GM21529 (cell line): ENCODE measurements around the gene DHRS7B.
A peak's percentile ranks its signal among the peaks of the same experiment; 100 is the strongest.
"Not testable (repeated sequence)": the region's sequence is repeated elsewhere in the genome, so short reads cannot be mapped to it uniquely, and the experiment has no call there.

Experiments used
- ATAC-seq: cut with Tn5 transposase; IDR thresholded peaks from one replicate; pipeline ENCODE4 v1.9.1; 2021; ENCODE audit not compliant: unreplicated experiment

Gene DHRS7B

DNA sequence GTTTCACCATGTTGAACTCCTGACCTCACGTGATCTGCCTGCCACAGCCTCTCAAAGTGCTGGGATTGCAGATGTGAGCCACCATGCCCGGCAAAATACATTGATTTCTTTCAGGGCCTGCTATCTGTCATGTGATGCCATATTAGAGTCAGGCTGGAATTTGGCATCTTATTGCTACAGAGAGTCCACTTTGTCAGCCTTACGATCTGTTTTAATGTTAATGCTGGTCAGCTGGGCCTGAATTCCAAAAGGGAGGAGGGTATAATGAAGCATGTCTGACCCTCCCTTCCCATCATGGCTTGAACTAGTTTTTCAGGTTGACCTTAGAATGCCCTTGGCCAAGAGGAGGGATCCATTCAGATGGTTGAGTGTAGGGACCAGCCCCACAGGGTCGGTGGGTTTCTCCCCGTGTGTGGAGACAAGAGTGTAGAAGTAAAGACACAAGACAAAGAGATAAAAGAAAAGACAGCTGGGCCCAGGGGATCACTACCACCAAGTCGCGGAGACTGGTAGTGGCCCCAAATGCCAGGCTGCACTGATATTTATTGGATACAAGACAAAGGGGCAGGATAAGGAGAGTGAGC is 19.6 kb upstream of the DHRS7B start:
- not testable (repeated sequence) for ATAC-seq

DNA sequence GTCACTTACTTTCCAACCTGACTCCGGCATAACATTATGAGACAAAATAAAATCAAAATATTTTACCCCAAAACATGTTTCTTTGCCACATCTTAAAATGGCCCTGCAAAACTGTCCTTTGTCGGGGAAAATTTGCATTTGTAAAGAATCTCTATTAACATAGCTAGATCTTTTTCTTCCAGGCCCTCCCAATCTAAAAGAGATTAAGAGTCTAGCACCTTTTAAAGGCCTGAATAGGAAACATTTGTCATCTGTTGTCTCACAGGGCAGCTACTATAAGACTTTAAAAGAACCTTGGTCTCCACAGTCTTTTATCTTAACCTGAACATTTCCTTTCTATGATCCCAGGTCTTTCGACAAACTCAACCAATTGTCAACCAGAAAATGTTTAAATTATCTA is 18.1 kb upstream of the DHRS7B start:
- ATAC-seq, result no peak

DNA sequence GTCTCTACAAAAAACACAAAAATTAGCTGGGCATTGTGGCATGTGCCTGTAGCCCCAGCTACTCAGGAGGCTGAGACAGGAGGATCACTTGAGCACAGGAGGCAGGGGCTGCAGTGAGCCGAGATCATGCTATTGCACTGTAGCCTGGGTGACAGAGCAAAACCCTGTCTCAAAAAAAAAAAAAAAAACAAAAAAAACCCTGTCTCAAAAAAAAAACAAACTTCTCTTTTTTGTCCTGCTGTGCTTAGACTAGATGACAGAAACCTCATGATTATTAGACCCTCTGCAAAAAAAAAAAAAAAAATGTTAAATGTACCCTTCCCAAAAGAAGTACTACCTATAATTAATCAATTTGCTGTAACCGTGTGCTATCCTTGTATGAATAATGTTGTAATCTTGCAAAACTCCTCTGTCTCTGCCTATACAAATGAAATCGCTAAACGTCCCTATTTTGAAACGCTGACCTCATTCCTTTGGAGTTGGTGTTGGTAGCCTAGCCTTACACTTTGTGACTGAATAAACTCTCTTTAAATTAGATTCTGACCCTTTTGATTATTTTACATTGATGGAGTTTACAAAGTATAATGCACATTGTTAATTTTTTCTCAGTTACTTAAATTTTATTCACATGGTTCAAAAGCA is 13.6 kb upstream of the DHRS7B start:
- ATAC-seq, result no peak

DNA sequence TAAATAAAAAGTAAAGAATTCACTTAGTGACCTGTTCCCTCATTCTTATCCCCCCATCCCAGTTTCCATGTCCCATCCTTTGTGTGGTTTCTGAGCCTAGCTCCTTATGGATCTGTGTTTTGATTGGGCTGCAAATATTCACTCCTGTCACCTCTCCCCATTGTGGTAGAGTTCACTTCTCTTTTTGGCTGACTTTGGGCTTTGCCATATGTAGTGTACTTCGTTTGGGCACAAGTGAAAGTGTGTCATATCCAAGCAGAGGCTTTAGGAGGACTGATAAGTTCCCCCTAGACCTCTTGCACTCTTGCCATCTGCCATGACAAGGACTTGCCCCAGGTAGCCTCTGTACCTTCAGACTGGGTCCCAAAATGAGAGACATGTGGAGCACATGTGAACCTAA is 13.0 kb upstream of the DHRS7B start:
- ATAC-seq, result no peak

DNA sequence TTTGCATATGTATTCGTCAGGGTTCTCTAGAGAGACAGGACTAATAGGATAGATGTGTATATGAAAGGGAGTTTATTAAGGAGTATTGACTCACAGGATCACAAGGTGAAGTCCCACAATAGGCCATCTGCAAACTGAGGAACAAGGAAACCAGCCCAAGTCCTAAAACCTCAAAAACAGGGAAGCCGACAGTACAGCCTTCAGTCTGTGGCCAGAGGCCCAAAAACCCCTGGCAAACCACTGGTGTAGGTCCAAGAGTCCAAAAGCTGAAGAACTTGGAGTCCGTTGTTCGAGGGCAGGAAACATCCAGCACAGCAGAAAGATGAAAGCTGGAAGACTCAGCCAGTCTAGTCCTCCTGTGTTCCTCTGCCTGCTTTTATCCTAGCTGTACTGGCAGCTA is 12.0 kb upstream of the DHRS7B start:
- ATAC-seq, result not testable (repeated sequence)

DNA sequence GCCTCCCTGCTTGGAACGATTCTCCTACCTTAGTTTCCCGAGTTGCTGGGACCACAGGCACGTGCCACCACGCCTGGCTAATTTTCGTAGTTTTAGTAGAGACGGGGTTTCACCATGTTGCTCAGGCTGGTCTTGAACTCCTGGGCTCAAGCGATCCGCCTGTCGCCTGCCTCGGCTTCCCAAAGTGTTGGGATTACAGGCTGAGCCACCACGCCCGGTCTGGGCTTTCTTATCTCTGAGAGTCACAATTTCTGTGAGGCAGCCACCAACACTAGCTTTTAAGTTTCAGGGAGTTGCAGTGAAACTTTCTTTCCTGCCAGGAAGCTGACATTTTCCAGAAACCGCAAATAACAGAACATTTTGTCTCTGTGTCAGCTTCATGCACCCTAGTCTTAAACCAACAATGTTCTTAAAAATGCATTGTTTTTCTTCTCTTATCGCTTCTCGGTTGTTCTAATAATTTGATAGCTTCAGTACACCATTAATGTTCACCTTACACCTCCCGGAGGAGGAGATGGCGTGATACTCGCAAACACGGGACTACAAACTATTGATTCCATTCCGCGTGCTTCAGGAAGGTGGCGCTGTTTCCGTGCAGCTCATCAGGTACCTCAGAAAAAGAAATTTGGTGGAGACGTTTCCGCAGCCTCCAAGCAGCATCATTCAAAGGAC is 7.4 kb upstream of the DHRS7B start:
- peak; percentile 58 for ATAC-seq

DNA sequence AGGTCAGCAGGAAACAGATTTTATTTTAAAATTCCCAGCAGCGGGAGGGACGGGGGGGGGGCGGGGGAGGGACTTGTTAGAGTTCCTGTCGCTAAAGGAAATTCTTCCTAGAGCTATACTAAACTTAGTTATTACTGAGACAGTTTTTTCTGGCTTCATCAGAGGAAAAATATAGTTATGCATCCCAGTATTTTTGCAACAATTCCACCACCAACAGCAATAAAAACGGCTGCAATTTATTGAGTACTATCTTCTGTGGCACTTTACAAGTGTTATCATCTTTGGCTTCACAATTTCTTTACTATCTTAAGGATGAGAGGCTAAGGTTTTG is 6.9 kb upstream of the DHRS7B start:
- no peak for ATAC-seq

DNA sequence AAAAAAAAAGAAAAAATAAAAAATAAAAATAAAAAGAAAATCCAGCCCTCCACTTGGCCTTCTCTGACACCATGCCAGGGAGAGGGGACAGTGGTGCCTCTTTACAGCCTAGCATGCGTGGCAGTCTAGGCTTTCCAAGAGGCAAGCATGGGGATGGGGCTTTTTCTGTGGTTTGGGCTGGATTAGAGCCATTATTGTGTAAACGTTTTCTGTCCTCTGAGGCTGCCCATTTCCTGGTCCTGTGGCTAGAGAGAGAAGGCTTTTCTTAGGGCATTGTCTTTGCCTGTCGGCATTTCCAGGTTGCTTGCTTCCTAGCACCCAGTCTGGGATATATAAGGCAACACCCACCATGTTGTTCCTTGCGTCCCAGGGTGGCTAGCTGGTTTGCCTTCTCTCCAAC is 2.7 kb upstream of the DHRS7B start:
- no peak for ATAC-seq

DNA sequence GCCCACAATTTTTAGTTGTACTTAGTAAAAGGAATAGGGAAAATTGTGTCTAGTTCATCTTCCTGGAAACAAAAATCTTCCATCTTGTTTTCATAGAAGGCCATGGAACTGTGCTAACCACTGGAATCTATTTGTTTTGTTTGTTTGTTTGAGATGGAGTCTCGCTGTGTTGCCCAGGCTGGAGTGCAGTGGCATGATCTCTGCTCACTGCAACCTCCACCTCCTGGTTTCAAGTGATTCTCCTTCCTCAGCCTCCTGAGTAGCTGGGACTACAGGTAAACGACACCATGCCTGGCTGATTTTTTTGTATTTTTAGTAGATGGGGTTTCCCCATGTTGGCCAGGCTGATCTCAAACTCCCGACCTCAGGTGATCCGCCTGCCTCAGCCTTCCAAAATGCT is 2.2 kb upstream of the DHRS7B start:
- not testable (repeated sequence) for ATAC-seq

DNA sequence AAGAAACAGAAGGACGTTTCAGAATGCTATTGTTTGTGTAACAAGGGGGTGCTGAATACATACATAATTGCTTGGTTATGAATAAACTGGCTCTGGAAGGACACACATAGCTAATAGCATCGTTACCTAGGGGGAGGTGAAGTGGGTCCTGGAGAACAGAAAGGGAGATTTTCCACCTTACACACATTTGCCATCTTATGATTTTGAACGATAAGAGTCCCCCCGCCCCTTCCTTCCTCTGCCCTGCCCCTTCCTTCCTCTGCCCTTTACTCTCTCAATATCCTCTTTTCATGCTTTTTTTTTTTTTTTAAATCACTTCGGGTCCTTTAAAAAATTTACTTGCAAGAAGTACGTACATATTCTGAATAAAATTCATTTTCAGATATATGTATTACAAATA is 902 bp upstream of the DHRS7B start:
- no peak for ATAC-seq

DNA sequence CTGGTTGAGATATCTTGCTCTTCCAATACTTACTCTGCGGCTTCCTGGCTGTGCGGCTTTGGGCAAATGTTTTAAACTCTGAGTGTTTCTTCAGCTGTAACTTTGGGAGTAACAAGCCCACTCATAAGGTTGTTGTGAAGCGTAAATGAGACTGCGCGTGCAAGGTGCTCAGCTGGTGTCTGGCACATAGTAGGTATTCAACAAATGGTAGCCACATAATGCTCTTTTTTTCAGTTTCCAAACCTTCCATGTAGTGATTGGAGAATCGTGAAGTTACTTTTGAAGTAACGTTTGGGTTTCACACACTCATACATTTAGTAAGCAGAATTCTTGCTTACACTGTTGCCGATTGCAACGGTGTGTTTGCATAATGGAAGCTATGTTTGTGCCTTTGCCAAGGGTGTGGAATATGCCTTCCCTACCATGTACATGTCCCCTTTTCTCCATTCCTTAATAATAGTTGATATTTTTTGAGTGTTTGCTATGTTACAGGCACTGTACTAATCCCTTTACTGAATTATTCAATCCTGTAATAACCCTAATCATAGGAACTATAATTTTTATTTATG is 829 bp downstream of the DHRS7B start:
- ATAC-seq, result no peak

DNA sequence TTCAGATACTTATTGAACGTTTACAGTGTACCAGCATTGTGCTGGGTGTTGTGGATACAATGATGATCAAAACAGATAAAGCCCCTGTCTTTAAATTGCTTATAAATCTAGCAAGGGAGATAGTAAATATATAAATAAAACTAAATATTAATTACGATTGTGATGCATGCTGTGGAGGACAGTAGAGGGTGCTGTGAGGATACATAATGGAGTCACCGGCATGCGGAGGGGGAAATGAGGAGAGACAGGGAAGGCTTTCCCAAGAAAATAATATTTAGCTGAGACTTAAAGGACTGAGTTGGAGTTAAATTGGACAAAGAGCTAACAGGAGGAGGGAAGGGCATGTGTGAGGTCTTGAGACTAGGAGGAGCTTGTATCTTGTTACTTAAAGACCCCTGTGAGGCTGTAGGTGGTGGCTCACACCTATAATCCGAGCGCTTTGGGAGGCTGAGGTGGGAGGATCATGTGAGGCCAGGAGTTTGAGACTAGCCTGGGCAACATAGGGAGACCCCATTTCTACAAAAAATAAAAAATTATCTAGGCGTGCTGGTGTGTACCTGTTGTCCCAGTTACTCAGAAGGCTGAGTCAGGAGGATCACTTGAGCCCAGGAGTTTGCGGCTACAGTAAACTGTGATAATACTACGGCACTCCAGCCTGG is 2.4 kb downstream of the DHRS7B start:
- ATAC-seq, result no peak

DNA sequence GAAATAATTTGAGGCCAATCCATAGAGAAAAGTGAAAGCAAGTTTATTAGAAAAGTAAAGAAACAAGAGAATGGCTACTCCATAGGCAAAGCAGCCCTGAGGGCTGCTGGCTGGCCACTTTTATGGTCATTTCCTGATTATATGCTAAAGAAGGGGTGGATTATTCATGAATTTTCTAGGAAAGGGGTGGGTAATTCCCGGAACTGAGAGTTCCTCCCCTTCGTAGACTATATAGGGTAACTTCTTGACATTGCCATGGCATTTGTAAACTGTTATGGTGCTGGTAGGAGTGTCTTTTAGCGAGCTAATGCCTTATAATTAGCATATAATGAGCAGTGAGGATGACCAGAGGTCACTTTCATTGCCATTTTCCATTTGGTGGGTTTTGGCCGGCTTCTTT is 4.4 kb downstream of the DHRS7B start:
- ATAC-seq, result no peak

DNA sequence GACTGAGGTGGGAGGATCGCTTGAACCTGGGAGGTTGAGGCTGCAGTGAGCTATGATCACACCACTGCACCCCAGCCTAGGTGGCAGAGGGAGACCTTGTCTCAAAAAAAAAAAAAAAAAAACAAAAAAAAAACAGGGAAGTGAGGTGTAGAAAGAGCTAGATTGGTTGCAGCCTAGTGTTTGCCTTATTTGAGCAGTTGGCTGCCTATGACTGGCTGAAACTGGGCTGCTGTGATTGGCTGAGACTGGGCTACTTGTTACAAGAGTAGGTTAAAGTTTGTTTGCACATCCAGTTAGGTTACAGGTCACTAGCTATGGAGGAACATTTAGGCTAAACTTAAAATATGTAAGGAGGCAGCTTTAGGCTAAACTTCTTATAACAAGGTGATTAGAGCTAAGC is 5.7 kb downstream of the DHRS7B start:
- no peak for ATAC-seq

DNA sequence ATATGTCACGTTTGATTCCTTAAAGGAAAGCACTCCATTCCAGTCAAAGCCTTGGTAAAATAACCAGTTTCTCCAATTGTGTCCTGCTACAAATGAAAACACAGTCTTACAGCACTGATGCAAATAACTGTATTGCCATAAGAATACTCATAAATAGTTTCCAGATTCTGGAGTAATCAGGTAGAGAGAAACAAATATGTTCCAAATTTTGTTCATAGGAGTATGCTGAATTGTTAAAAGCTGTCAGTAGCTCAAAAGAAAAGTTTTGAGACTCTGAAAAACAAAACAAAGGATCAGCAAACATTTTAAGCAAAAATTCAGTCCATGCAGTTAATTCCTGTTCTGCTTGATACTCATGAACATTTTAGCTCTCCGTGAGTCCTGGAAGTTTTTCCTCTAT is 7.8 kb downstream of the DHRS7B start:
- ATAC-seq, result no peak

DNA sequence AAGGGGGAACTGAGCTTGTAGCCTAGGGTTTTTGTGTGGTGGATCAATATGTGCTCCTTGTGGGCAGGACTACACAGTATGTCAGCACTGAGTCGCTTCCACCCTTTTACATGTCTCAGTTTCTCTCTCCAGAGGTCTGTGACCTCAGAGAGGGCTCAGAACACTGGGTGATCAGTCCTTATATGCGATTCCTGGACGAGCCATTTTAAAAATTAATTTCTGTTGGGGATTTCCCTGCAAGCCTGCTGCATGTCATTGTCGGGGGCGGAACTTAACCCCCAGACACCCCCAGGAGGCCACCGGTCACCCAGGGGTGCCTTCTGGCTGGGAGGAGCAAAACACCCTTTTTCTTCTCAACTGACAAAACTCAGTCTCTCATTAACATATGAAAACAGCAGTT is 14.1 kb downstream of the DHRS7B start:
- ATAC-seq, result peak; percentile 60

DNA sequence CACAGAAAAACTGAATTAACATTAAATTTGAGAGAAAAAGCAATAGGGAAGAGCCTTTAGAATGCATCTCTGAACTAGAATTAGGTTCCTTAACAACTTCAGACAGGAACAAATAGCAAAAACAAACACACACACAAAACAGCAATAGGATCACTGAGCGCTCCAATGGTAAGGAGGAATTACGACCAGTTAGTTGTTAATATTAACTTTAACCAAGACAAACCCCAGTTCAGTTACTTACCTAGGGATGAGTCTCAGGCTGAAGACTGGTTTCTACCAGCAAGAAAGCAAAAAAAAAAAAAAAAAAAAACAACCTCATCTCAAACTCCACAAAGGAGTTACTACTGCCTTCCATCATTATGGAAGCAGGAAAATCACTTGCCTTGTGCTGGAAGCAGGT is 14.6 kb downstream of the DHRS7B start:
- ATAC-seq, result no peak

DNA sequence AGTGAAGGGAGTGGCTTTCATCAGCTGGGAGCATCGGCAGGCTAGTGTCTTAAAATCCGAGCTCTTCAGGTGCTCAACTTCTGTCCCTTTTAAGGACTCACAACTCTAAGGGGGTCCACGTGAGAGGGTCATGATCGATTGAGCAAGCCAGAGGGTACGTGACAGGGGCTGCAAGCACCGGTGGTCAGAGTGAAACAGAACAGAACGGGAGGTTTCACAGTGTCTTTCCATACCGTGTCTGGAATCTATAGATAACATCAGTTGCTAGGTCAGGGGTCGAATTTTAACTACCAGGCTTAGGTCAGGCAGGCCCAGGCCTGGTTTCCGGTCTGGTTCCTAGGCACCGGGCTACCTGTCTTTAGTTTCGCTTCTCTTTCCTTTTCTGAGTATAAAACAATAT is 15.3 kb downstream of the DHRS7B start:
- not testable (repeated sequence) for ATAC-seq

DNA sequence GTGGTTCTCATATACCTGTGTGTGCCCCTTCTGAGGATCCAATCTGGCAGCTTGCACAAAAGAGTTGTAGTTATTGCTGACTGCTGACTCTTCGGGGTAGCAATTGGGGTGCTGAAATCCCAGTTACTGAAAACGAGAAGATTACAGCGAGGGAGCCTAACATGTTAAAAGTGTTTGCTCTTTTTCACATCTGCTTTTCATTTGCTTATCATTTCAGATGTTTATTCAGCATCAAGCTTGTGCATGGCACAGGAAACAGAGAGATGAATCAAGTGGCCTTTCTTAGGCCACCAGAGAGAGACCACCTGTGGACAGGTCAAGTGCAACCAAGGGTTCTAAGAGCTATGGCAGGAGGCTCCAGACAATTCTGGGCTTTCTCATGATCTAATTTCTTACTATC is 16.9 kb downstream of the DHRS7B start:
- no peak for ATAC-seq

DNA sequence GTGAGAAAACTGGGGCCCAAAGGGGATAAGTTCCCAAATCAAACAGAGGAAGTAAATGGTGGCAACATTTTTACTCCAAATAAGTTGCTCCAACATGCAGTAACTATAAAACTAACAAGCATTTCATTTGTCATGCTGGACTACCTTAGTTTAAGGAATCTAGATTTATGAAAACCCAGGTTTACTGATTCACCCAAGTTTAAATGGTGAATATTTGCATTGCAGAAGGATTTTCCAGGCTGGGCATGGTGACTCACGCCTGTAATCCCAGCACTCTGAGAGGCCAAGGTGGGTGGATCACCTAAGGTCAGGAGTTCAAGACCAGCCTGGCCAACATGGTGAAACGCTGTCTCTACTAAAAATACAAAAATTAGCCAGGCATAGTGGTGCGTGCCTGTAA is 17.5 kb downstream of the DHRS7B start:
- ATAC-seq, result not testable (repeated sequence)

DNA sequence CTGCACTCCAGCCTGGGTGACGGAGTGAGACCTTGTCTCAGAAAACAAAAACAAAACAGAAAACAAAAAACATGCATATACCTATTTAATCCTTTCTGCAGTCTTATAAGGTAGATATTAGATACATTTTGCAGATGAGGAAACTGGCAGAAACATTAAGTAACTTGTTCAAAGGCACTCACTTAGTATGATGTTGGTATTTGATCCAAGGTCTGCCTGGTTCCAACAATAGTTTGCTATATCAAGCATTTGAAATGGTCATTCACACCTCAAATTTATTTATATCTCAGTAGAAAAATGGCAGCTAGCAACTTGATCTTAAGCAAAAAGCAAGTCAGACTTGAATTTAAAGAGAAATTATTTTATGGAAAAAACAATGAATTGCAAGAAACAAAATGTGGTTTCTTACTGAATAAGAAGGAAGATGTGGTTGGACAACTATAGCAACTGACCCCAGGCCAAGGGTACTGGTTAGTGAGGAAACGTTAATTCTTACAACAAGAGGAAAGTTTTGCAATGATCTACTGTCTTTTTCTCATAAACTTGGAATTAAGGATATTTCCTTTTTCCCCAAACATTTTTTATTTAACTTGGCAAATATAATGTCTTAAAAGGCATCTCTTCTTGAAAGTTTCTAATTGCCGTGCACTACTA is 19.7 kb downstream of the DHRS7B start:
- no peak for ATAC-seq
